ENCODE data around the gene ADAMTS3. TPM values are rescaled to one million over a fixed set of nuclear protein-coding genes. Genes with fewer than 3 reads are reported as not detected.

ADAMTS3 gene
- 0.01 TPM in 1 of 5 replicates, not detected in the others for total RNA-seq (2022; extraction: Qiagen RNA extraction)

DNA sequence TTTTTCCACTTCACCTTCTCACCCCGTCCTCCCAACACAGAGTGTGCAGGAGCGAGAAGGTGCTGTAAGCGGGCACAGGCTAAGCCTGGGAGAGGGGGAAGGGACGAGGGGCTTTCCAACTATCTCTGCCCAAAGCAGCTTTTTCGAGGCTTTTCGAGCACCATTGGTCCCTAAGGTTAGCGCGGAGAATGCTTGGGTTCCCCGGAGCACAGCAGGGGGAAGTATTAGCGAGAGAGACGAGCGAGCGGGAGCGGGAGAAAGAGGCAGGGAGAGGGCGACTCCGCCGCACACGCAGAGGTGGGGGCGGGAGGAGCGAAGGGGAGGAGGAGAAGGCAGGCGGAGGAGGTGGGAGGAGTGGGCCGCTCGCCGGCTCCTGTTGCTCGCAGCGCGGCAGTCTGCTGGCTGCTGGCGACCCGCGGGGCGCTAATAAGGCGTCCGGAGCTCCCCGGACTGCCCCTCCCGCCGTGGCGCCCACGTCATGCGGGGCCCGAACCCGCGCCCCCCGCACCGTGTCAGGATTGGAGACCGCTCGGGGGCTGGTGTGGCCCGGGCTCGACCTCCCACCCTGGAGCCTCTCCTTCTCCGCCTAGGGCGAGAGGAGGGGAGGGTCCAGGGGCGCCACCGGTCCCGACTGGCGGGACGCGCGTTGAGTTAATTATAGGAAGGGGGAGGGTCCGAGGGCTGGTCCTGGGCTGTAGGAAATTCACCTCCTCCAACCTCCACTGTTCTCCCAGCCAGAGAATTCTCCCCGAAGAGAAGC is at the start of gene ADAMTS3:
Gene ADAMTS3 (minus strand): TSS at position 263 of the 760 bp plus-strand sequence. CDS start 459 bp downstream, outside the sequence.

Measured in A549 treated with AZD2906 at 1 μM for 4 hours (cell line).